ENCODE measurements around the gene TAF11. TPM values are rescaled to one million over a fixed set of nuclear protein-coding genes. Genes with fewer than 3 reads are reported as not detected.
"Not testable (repeated sequence)": the region's sequence is repeated elsewhere in the genome, so short reads cannot be mapped to it uniquely, and the experiment has no call there.

TAF11 gene
- total and polyA plus RNA-seq, 5 donors, result 18.0 to 25.1 (median 20.2) TPM

- not testable (repeated sequence) for H3K27ac ChIP-seq (ENCODE audit: low read length); ATAC-seq; H3K4me3 ChIP-seq (ENCODE audit: low read length); DNase-seq; H3K4me1 ChIP-seq (ENCODE audit: control insufficient read depth, insufficient read depth, low read length); H3K27me3 ChIP-seq (ENCODE audit: control insufficient read depth, insufficient read depth); H3K9me3 ChIP-seq (ENCODE audit: control insufficient read depth, low read length)
- 93% methylated on average over 15 of the region's 15 CpGs for WGBS
- intact Hi-C loops (cut with DNase I), result loop anchor here in 1 of 4 donors (5.0 kb wide), 1 partner anchor 71 kb away; no protein-coding TSS in a partner anchor
Observed at GRCh38 chr6:34885837-34886236, 2.0 kb downstream of the TAF11 start.

- H3K4me1 ChIP-seq (ENCODE audit: control insufficient read depth, insufficient read depth, low read length), result no peaks in the 10 kb centered on the region
- ATAC-seq (no peak), DNase-seq (no peak)
- H3K9me3 ChIP-seq (ENCODE audit: control insufficient read depth, low read length), result no peaks in the 10 kb centered on the region
- no peaks in the 10 kb centered on the region for H3K27me3 ChIP-seq (ENCODE audit: control insufficient read depth, insufficient read depth)
- 92% methylated on average over 2 of the region's 2 CpGs for WGBS
- no peak overlapping the region for H3K27ac ChIP-seq (ENCODE audit: low read length)
- H3K4me3 ChIP-seq (ENCODE audit: low read length), result no peak overlapping the region
- intact Hi-C loops (cut with DNase I), result loop anchor here in 1 of 4 donors (5.0 kb wide), 1 partner anchor 72 kb away; no protein-coding TSS in a partner anchor
Observed at GRCh38 chr6:34884996-34885395, 2.8 kb downstream of the TAF11 start.

DNA sequence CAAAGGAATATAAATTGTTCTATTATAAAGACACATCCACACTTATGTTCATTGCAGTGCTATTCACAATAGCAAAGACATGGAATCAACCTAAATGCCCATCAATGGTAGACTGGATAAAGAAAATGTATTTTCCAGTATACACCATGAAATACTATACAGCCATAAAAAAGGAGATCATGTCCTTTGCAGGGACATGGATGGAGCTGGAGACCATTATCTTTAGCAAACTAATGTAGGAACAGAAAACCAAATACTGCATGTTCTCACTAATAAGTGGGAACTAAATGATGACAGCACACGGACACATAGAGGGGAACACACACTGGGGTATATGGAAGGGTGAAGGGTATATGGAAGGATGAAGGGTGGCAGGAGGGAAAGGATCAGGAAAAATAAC is 3.8 kb downstream of the TAF11 start:
- H3K9me3 ChIP-seq (ENCODE audit: control insufficient read depth, low read length); H3K4me3 ChIP-seq (ENCODE audit: low read length); ATAC-seq; intact Hi-C loops (cut with DNase I); H3K27me3 ChIP-seq (ENCODE audit: control insufficient read depth, insufficient read depth); H3K27ac ChIP-seq (ENCODE audit: low read length); H3K4me1 ChIP-seq (ENCODE audit: control insufficient read depth, insufficient read depth, low read length); DNase-seq: not testable (repeated sequence)
- WGBS, result 98% methylated on average over 1 of the region's 1 CpG

DNA sequence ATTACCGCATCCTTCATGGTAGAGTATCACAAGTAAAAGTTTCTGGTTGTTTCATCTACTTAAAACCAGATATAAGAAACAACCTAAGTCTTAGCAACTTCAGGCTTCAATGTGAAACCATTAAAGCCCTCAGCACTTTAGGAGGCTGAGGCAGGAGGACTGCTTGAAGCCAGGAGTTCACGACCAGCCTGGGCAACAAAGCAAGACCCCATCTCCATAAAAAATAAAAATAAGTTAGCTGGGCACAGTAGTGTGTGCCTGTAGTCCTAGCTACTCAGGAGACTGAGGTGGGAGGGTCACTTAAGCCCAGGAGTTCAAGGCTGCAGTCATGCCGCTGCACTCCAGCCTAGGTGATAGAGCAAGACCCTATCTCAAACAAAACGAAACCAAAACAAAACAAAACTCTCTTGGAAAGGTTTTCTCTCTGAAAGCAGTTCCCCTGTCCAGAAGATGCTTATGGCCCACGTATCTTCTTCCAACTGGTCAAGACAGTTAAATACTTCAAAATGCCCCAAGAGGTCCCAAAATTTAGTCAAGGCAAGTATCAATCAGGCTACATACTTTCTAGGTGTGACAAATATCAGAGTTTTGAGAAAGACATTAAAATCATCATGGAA is 9.9 kb downstream of the TAF11 start:
- H3K4me3 ChIP-seq (ENCODE audit: low read length), result no peak overlapping the region
- no peaks in the 10 kb centered on the region for H3K27me3 ChIP-seq (ENCODE audit: control insufficient read depth, insufficient read depth)
- intact Hi-C loops (cut with DNase I), result no loop called here
- WGBS, result 90% methylated on average over 5 of the region's 5 CpGs
- no peaks in the 10 kb centered on the region for H3K9me3 ChIP-seq (ENCODE audit: control insufficient read depth, low read length)
- no peak overlapping the region for H3K27ac ChIP-seq (ENCODE audit: low read length)
- no peak for ATAC-seq
- no peak for DNase-seq
- H3K4me1 ChIP-seq (ENCODE audit: control insufficient read depth, insufficient read depth, low read length), result no peaks in the 10 kb centered on the region

- H3K27me3 ChIP-seq (ENCODE audit: control insufficient read depth, insufficient read depth), result no peaks in the 10 kb centered on the region
- no peak for DNase-seq
- no peak overlapping the region for H3K4me3 ChIP-seq (ENCODE audit: low read length)
- no peaks in the 10 kb centered on the region for H3K9me3 ChIP-seq (ENCODE audit: control insufficient read depth, low read length)
- H3K4me1 ChIP-seq (ENCODE audit: control insufficient read depth, insufficient read depth, low read length), result no peaks in the 10 kb centered on the region
- ATAC-seq, result no peak
- intact Hi-C loops (cut with DNase I), result no loop called here
- H3K27ac ChIP-seq (ENCODE audit: low read length), result no peak overlapping the region
- 88% methylated on average over 1 of the region's 1 CpG for WGBS
Observed at GRCh38 chr6:34877259-34877658, 10.6 kb downstream of the TAF11 start.

- Histone ChIP-seq H3K9me3 (ENCODE audit: control insufficient read depth, low read length) (no peaks in the 10 kb centered on the region), H3K4me3 (ENCODE audit: low read length) (no peak overlapping the region), H3K4me1 (ENCODE audit: control insufficient read depth, insufficient read depth, low read length) (no peaks in the 10 kb centered on the region), H3K27ac (ENCODE audit: low read length) (no peak overlapping the region), H3K27me3 (ENCODE audit: control insufficient read depth, insufficient read depth) (no peaks in the 10 kb centered on the region)
- DNase-seq (no peak), ATAC-seq (no peak)
- intact Hi-C loops (cut with DNase I), result no loop called here
- 93% methylated on average over 3 of the region's 3 CpGs for WGBS
Observed at GRCh38 chr6:34876472-34876871, 11.4 kb downstream of the TAF11 start.

- intact Hi-C loops (cut with DNase I), result no loop called here
- Histone ChIP-seq H3K4me1 (ENCODE audit: control insufficient read depth, insufficient read depth, low read length) (no peaks in the 10 kb centered on the region), H3K27me3 (ENCODE audit: control insufficient read depth, insufficient read depth) (no peaks in the 10 kb centered on the region), H3K4me3 (ENCODE audit: low read length) (no peak overlapping the region), H3K9me3 (ENCODE audit: control insufficient read depth, low read length) (no peaks in the 10 kb centered on the region), H3K27ac (ENCODE audit: low read length) (no peak overlapping the region)
- ATAC-seq, result no peak
- 85% methylated on average over 4 of the region's 4 CpGs for WGBS
- DNase-seq, result no peak
Observed at GRCh38 chr6:34875292-34876213, 12.3 kb downstream of the TAF11 start.

DNA sequence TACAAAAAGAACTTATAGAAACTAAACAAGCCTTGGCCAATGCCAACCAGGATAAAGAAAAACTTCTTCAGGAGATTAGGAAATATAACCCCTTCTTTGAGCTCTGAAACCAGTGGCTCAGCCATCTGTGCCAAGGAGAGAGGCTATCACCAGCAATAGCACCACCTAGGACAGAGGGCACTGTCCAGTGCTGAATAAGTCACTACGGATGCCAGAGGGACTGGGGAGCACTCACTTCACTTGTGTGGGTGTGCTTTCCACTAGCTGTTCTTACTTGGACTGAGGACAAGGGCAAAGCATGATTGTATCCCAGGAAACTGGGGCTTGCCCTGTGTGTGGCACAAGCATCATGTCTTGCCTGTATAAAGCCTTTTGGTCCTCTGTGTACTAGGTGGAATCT is 15.5 kb downstream of the TAF11 start:
- intact Hi-C loops (cut with DNase I), result no loop called here

GRCh38 chr6:34871853-34872252 is 16.0 kb downstream of the TAF11 start:
- 89% methylated on average over 4 of the region's 4 CpGs for WGBS
- no peak for DNase-seq
- intact Hi-C loops (cut with DNase I), result no loop called here

More for the DNA sequence above, 15.5 kb downstream of the TAF11 start:
- Histone ChIP-seq H3K4me1 (ENCODE audit: control insufficient read depth, insufficient read depth, low read length) (no peaks in the 10 kb centered on the region), H3K4me3 (ENCODE audit: low read length) (no peak overlapping the region), H3K9me3 (ENCODE audit: control insufficient read depth, low read length) (no peaks in the 10 kb centered on the region), H3K27ac (ENCODE audit: low read length) (no peak overlapping the region), H3K27me3 (ENCODE audit: control insufficient read depth, insufficient read depth) (no peaks in the 10 kb centered on the region)
- 55% methylated on average over 1 of the region's 1 CpG for WGBS
- DNase-seq (no peak), ATAC-seq (no peak)

GRCh38 chr6:34867484-34867883 is 20.4 kb downstream of the TAF11 start:
- H3K27ac ChIP-seq (ENCODE audit: low read length), result peak overlapping the region; percentile 85
- H3K9me3 ChIP-seq (ENCODE audit: control insufficient read depth, low read length), result no peaks in the 10 kb centered on the region
- DNase-seq (no peak), ATAC-seq (peak; percentile 22 to 51)
- H3K4me1 ChIP-seq (ENCODE audit: control insufficient read depth, insufficient read depth, low read length), result no peaks in the 10 kb centered on the region
- 75% methylated on average over 3 of the region's 3 CpGs for WGBS
- intact Hi-C loops (cut with DNase I), result no loop called here
- no peaks in the 10 kb centered on the region for H3K27me3 ChIP-seq (ENCODE audit: control insufficient read depth, insufficient read depth)
- no peak overlapping the region for H3K4me3 ChIP-seq (ENCODE audit: low read length)

More at GRCh38 chr6:34871853-34872252, 16.0 kb downstream of the TAF11 start:
- H3K4me3 ChIP-seq (ENCODE audit: low read length), result no peak overlapping the region
- H3K4me1 ChIP-seq (ENCODE audit: control insufficient read depth, insufficient read depth, low read length), result no peaks in the 10 kb centered on the region
- no peak for ATAC-seq
- H3K27me3 ChIP-seq (ENCODE audit: control insufficient read depth, insufficient read depth), result no peaks in the 10 kb centered on the region
- no peaks in the 10 kb centered on the region for H3K9me3 ChIP-seq (ENCODE audit: control insufficient read depth, low read length)
- no peak overlapping the region for H3K27ac ChIP-seq (ENCODE audit: low read length)

GRCh38 chr6:34866509-34866908 is 21.3 kb downstream of the TAF11 start:
- H3K27ac ChIP-seq (ENCODE audit: low read length), result no peak overlapping the region
- no peaks in the 10 kb centered on the region for H3K4me1 ChIP-seq (ENCODE audit: control insufficient read depth, insufficient read depth, low read length)
- H3K9me3 ChIP-seq (ENCODE audit: control insufficient read depth, low read length), result no peaks in the 10 kb centered on the region
- intact Hi-C loops (cut with DNase I), result no loop called here
- ATAC-seq (no peak), DNase-seq (no peak)
- WGBS, result 72% methylated on average over 3 of the region's 3 CpGs
- no peak overlapping the region for H3K4me3 ChIP-seq (ENCODE audit: low read length)
- no peaks in the 10 kb centered on the region for H3K27me3 ChIP-seq (ENCODE audit: control insufficient read depth, insufficient read depth)

Measured in right cardiac atrium (tissue), 5 donors.